ENCODE measurements around the gene SLC25A48.
"Not testable (repeated sequence)": the region's sequence is repeated elsewhere in the genome, so short reads cannot be mapped to it uniquely, and the experiment has no call there.

The SLC25A48 gene

DNA sequence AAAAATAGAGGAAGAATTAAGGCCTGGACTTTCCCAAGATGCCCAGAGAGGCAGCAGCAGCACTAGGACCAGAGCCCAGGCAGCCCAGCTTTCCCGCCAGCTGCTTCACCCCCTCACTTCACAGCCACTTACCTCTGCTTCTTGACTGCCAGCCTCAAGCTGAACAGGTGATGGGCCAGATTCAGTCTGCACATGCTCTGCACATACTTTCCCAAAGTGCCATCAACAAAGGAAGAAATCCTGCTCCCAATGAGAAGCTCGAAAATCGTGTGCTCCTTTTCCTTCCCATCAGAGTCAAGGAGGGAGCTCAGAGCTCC is 4.1 kb upstream of the SLC25A48 start:
- no peak for DNase-seq

DNA sequence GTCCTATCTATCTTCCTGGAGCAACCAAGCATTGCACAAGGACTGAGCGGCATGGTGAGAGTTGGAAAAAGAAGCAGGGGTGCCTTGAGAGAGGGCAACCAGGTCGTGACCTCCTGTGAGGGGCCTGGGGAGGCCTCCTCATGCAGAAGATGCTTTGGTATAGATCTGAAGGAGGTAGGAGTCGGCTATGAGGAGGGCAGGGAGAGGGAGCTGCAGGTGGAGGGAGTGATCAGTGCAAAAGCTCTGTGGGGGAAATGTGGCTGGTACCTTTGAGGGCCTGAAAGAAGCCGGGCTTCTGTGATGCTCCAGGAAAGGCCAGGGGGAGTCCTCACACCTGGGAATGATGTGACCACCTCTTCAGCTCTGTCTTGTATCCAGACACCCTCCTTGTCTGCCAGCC is 3.6 kb upstream of the SLC25A48 start:
- DNase-seq: no peak

DNA sequence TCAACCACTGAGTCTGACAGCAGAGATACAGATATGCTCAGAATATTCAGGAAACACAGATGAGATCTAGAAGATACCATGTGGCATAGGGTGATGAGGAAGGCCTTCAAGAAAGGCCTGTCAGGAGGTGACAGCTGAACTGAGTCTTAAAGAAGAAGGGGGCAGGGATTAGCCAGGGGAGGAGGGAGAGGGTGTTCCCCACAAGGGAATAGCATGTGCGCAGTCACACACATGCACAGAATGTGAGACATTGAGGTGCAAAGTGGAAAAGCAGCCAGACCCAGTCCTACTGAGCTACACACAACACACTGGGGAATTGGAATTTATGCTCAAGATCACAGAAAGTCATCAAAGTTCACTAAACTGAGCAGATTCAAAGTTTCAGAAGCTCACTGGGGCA is 3.0 kb upstream of the SLC25A48 start:
- no peak for DNase-seq

DNA sequence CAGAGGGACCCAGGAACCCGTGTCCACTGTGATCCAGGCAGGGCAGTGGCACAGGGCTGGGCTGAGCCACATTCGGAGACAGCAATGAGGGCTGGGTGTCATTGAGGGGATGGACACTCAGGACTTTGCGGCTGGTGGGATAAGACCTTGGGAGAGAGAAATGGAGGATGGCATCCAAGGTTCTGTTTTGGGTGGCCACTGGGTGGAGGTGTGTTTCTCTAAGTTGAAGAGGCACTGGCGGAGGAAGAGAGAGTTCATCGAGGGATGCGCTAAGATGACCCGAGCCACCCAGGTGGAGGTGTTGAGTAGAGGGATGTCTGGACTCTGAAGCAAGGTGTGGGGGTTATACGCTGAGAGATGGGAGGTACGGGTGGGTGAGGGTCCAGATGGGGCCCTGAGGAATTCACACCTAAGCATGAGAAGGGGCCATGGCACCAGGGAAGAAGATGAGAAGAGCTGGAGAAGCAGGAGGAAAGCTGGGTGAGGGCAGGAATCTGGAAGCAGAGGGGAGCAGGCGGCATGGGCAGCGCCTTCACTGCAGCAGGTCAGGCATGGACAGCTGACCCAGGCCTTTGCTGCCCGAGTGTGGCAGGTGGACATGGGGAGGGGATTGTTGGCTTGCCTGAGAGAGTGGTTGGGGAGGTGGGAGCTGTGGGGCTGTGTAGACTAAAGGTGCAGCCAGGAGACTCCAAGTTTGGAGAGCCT is 2.5 kb upstream of the SLC25A48 start:
- no peak for DNase-seq

DNA sequence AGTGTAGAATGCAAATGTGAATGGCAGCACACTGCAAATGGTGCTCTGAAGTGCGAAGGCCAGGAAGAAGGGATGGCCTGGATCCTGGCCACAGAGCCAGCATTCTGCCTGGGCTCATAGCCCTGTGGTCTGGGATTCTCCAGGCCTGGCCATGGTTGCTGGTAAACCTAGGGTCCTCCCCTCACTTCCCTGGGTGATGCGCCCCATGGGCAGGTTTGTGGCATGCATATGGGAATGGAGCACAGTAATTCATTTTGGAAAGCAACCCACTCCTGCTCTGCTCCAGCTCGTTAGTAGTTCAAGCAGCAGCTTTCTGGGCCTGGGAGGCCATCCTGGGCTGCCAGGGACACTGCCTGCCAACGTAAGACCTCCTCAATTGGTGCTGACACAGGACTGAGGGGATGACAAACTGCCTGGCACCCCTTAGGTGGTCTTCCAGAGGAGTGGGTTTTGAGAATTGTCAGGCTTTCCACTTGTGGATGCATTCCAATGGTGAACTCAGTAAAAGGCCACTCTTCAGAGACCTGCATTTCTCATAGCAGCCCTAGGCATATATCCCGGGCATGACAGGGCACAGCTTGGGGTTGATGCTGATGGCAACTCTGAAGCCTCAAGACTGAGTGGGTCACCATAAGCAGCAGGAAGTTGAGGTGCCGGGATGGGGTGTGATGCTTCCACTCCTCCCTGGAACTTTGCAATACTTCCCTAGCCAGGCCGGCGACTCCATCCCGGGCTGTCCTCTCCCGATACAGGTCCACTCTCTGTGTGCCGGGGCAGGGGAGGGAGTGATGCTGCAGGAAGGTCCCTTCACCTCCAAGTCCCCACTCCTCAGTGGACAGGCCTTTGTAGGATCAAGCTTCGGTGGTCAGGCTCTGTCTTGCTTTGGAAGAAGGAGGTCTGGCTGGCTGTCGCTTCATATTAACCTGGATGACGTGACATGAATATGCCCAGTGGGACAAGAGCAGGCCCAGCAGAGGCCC is 1.2 kb upstream of the SLC25A48 start:
- no peak for DNase-seq

DNA sequence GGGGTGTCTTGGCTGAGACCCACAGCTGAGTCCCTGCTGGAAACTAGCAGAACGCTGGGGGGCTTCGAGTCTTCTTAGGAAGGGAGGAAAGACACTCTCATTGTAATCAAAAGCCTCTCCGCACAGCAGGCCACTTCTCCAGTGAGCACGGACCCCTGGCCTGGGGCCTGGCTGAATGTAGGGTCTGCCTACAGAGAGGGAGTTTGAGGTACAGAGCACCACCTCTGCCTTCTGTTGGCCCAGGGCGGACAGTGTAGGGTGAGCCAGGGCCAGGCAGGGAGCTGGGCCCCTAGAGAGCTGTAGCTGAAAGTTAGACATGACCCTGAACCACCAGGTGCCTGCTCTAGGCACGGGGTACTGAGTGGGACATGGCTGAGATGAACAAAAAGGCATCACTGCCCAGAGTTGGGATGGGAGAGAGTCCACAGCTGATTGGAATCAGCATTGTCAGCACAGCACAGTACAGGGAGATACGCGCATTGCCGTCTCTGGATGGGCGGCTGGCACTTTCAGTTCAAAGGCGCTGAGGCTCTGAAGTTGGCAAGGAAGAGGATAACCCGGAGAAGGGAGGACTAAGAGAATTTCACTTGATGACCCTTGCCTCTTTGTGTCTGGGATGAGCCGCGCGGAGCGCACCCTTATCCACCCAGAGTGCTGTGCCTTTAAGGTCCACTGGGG is 363 bp upstream of the SLC25A48 start:
- DNase-seq: no peak

DNA sequence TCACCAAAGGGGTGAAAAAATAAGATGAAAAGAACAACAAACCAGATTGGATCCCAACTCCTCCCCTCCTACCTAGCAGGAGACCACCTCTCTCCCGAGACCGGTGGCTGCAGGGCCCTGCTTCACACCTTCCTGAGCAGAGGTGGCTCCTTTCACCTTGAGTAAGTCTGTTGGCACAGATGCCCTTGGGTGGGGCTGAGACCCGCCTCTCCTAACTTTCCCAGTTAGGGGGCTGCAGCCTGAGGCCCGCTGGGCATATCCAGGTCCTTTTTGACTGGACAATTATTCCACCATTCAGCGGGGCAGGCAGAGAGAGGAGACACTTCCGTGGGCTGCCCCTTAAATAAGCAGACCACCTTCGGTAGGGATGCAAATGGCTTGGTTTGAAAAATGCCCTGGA is 1.3 kb downstream of the SLC25A48 start:
- DNase-seq: no peak

DNA sequence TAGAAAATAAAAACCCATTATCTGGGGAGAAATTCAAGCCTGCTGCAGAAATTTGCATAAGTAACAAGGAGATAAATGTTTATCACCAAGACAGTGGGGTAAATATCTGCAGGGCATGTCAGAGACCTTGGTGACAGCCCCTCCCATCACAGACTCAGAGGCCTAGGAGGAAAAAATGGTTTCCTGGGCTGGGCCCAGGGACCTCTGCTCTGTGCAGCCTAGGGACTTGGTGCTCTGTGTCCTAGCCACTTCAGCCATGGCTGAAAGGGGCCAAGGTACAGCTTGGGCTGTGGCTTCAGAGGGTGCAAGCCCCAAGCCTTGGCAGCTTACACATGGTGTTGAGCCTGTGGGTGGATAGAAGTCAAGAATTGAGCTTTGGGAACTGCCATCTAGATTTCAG is 3.9 kb downstream of the SLC25A48 start:
- not testable (repeated sequence) for DNase-seq

DNA sequence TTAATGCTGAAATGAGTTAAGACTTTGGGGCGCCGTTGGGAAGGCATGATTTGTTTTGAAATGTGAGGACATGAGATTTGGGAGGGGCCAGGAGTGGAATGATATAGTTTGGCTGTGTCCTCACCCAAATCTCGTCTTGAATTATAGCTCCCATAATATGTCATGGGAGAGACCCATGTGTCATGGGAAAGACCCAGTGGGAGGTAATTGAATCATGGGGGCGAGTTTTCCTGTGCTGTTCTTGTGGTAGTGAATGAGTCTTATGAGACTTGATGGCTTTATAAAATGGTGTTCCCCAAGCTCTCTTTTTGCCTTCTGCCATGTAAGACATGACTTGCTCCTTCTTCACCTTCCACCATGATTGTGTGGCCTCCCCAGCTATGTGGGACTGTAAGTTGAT is 5.1 kb downstream of the SLC25A48 start:
- no peak for DNase-seq

DNA sequence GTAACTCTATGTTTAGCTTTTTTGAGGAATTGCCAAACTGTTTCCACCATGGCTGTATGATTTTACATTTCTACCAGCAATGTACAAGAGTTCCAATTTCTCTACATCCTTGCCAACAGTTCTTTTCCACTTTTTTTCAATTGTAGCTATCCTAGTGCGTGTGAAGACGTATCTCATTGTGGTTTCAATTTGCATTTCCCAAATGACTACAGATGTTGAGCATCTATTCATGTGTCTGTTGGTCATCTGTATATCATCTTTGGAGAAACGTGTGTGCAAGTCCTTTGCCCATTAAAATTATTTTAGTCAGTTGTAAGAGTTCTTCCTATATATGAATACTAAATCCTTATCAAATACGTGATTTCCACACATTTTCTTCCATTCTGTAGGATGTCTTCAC is 6.5 kb downstream of the SLC25A48 start:
- DNase-seq: no peak

DNA sequence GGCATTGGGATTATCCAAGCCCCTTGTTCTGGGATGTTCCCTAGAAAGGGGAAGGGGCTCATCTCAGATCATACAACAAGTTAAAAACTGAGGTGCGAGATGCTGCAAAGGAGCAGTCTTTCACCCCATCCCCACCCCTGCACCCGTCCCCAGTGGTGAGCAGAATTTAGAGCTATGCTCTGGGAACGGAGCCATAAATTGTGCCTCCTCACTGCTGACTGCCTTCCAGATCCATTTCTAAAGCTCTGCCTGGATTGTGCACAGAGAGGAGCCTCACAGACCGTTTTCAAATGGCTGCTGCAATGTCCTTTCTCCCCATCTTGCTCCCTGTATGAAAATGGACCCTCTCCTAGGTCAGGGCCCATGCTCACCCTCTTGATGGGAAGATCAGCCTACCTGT is 8.3 kb downstream of the SLC25A48 start:
- no peak for DNase-seq

DNA sequence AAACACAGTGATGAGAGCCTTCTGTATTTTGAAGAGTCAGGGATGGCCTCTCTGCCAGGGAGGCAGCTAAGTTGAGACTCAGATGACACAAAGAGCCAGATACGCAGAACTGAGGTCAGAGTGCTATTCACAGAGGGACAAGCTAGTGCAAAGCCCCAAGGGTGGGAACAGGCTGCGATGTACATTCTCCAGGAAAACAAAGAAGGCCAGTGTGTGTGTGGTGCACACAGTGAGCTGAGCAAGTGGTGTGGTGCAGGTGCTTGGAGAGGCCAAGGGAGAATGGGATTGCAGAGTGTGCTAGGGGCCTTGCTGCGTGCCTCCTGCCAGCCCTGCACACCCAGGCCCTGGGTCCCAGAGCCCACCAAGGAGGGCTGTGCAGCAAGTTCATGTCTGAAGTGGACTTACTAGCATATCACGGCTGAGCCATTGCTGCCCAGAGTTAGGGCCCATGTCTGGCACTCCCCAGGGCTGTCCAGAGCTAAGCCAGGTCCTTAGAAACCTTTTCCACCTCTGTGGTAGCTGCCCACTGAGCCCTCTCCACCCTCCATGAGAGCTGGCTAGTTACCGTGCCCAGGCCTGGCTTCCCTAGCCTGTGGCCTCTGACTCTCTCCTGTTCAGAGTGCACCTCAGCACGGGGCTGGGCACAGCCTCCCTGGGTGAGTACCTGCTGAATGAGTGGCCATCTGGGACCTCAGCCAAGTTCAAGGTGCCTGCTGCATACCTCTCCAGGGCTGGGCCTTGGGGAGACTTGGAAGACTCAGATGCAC is 9.3 kb downstream of the SLC25A48 start:
- no peak for DNase-seq

DNA sequence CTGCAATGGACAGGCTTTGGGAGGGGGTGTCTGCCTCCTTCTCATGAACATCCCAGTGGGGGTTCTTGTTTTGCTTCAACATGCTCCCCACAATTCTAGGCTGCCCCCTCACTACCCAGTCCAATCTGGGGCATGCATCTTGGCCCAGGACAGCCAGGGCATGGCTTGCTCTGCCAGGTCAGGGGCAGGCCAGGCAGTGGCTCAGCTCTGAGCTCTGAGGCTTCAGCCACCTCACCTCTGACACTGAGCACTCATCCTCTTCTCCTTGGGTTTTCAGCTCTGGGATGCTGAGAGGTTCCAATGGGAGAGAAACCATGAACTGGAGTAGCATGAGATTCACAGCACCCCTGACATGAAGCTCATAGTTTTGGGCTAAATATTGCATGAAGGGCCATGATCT is 11.8 kb downstream of the SLC25A48 start:
- DNase-seq: no peak

DNA sequence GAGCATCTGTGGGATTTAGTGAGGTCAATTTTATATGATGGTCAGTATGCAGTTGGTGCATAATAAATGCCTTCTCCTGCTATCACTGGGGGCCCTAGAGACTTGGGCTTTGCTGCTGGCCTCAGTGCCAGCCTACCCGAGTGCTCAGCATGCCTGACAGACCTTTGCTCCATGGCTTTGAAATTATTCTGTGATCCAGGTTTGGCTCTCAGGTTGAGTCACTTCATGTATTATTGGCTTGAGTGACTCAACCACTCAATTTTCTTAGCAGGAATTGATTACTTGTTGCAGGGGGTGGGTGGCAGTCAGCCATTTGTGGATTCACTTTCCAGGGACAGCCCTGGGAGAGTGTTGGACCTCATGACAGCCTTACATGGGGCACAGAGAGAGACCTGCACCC is 13.5 kb downstream of the SLC25A48 start:
- no peak for DNase-seq

DNA sequence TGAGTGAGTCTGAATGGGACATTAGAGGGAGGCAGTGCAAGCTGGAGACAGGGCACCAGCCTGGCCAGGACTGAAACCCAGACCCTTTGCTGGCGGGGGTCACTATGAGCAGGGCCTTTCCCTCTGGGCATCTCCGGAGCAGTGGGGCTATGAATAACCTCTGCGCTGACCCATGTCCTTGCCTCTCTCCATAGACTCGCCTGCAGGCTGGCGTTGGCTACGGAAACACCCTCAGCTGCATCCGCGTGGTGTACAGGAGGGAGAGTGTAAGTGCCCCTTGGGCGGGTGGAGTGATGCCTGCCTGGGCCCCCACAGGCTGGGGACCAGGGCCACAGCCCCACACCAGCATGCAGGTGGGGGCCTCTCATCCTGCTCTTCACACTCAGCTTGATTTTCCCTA is 15.8 kb downstream of the SLC25A48 start:
- no peak for DNase-seq

DNA sequence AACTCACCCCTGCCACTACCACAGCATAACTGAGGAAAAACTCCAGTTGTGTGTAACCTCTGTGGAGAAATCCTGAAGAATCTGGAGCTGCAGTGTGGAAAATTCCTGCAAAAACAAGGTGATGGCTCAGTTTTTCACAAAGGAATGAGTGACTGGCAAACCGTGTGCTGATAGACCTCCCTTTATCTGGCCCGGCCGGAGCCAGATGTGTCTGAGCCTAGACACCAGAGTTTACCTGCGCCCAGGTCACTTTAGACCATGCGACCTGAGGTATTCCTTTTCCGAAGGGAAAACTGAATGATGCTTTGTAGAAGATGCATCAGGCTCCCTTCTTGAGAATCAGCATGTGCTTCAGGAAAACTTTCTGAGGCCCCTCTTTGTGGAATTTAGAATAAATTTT is 16.2 kb downstream of the SLC25A48 start:
- DNase-seq: no peak

DNA sequence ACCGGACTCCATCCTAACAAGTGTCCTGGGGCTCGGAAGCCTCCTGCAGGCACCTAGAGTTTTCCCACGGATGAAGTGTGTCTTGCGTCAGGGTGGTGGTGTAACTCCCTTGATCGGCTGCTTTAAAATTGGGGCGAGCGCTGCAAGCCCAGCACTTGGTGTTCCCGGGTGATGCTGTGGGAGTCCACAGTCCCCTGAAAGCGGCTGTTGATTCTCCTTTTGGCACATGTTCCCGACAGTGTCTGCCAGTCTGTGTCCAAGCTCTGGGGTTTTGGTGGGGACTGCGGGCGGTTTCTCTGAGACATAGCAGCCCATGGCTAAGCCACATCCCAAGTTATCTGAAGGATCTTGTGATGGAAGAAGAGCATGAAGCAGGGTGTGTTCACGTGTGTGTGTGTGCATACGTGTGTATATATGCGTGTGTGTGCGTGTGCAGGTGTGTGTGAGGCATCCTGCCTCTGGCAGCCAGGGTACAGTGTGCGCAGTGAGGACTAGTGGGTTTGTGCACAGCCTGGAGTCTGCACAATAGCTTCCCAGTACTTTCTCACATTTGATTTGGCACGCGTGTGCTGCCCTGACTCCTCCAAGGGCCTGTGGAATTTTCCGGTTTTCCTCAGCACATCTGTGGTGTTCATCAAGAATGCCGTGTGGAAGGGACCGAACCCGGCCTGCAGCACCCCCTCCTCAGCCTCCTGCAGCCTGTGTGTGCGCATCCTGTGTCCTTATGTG is 16.9 kb downstream of the SLC25A48 start:
- no peak for DNase-seq

DNA sequence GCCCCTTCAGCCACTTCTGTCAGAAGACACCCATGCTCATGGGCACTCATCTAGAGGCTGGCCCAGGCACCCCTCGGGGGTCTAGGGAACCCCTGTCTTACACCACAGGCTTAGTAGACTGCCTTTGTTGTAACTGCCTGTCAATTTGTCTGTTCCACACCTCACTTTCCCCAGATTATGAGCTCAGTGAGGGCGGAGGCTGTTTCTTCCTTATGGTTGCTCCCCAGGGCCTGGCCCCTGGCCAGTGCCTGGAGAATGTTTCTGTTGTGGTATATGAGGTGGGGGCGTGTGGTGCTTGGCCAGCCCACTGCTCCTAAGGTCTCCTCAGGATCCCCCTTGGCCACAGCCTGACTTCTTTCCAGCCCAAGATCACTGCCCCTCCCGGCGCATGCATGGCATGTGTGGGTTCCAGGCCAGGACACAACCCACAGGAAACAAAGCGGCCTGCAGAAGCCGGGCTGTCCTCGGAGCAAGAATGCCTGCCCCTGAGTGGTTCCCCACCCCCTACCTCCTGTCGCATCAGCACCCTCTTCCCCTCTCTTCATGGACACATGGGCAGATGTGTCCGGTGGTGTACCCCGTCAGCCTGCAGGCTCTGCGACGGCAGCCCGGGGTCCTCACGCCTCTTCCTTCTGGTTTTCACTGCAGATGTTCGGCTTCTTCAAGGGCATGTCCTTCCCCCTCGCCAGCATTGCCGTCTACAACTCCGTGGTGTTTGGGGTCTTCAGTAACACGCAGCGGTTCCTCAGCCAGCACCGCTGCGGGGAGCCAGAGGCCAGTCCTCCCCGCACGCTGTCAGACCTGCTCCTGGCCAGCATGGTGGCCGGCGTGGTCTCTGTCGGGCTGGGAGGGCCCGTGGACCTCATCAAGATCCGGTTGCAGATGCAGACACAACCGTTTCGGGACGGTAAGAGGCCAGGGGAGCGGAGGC is 17.7 kb downstream of the SLC25A48 start:
- DNase-seq: no peak

DNA sequence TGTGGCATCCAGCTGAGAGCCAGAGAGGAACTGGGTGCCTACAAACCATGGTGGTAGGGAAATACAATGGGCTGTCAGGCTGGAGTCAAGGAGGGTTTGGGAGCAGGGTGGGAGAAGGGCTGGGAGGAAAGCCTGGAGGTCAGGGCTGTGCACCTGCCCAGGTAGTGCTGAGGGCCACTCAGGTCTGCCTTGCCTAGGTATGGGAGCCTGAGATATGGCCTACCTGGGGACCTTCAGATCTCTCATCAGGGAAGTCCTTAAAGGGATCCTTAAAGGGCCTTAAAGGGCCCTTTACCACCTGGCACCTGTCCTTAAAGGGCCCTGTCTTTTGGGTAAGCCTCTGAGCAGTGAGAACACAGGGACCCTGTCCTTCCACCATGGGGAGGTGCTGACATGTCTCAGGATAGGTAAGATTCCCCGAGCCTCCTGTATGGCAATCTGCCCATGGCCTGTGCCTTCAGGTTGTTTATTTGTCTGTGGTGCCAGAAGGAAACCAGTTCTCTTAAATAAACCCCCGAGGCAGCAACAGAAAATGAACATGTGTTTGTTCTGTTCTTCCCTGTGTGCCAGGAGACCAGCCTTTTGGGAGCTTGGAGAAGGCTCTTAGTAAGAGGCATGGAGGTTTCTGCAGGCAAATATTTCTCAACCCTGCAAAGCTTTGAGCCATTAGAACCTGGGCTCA is 23.3 kb downstream of the SLC25A48 start:
- DNase-seq: no peak

DNA sequence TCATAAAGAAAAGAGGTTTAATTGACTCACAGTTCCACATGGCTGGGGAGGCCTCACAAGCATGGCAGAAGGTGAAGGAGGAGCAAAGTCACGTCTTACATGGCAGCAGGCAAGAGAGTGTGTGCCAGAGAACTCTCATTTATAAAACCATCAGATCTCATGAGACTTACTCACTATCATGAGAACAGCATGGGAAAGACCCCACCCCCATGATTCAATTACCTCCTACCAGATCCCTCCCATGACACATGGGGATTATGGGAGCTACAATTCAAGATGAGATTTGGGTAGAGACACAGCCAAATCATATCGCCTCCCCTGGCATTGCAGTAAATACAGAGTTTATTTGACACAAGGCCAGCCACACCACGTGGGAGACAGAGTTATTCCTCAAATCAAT is 24.7 kb downstream of the SLC25A48 start:
- DNase-seq: not testable (repeated sequence)

DNA sequence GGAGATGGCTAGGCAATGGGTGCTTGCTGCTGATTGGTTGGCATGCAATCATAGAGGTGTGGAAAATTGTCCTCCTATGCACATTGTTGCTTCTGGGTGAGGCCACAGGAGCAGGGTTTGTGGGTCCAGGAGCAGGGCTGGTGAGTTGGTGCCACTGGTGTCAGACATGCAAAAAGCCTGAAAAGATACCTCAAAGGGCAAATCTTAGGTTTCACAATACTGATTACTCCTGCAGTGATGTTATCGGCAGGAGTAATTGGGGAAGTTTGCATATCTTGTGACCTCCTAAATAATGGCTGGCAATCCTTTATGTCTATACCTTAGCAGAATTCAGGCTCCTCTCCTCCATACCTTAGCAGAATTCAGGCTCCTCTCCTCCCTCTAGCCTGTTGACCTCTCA is 25.2 kb downstream of the SLC25A48 start:
- DNase-seq: no peak
